22Rv1 (cell line): ENCODE results near the gene AP2A2.

Experiments used
- CTCF ChIP-seq: fragments of 450-650 bp; IDR thresholded peaks from 2 replicates; pipeline ENCODE4 v1.5.1; 2017; ENCODE audit warnings: mild to moderate bottlenecking
- ZFX ChIP-seq: fragments of 450-650 bp; IDR thresholded peaks from 2 replicates; pipeline ENCODE4 v1.6.1; 2017; ENCODE audit warnings: antibody characterized with exemption, borderline replicate concordance

- TF ChIP-seq CTCF = no peak
- TF ChIP-seq ZFX = no peak
These were observed 5.7 kb downstream of the AP2A2 start for GRCh38 chr11:931385-931784.
